Cardiac muscle cell (in vitro differentiated cells and primary cell): ENCODE results near the gene GATD1. TPM values are rescaled to one million over a fixed set of nuclear protein-coding genes. Genes with fewer than 3 reads are reported as not detected.

Experiments used
- DNase-seq, 2 donors: peaks; one replicate each; pipeline versions ENCODE4 v3.0.0 to v3.0.0-alpha.2; 2010 to 2017; ENCODE audit warnings: low read depth in 1 of 2, low spot score in 1 of 2
- H3K27ac ChIP-seq: fragments of 200-600 bp; sonication (generic); 2 replicates; pipeline ENCODE4 v1.5.1; 2016
- H3K27me3 ChIP-seq: fragments of 200-600 bp; sonication (generic); 2 replicates; pipeline ENCODE4 v1.6.0; 2016; ENCODE audit warnings: control low read depth
- H3K36me3 ChIP-seq: fragments of 200-600 bp; sonication (generic); 2 replicates; pipeline ENCODE4 v1.5.1; 2016; ENCODE audit warnings: control low read depth
- H3K4me1 ChIP-seq: fragments of 200-600 bp; sonication (generic); 2 replicates; pipeline ENCODE4 v1.8.1; 2017; ENCODE audit warnings: low read depth, mild to moderate bottlenecking, mixed run types
- H3K4me3 ChIP-seq: fragments of 200-600 bp; sonication (generic); 2 replicates; pipeline ENCODE4 v1.5.1; 2016; ENCODE audit warnings: mild to moderate bottlenecking
- H3K9me3 ChIP-seq: fragments of 200-600 bp; sonication (generic); 2 replicates; pipeline ENCODE4 v1.5.1; 2017; ENCODE audit warnings: low read depth, mild to moderate bottlenecking, control low read depth
- polyA plus RNA-seq: library from polyadenylated mRNA; unstranded; fragments of >200 nt; fragmentation: Nextera tagmentation; extraction: Ambion mirVana; gene quantifications from 2 replicates; pipeline ENCODE4 v1.2.1, GENCODE V29; 2016
- total RNA-seq: library from RNA; depleted of rRNA; stranded (reverse); fragments of >200 nt; gene quantifications from 2 replicates; pipeline ENCODE4 v1.2.3, GENCODE V29; 2016
- TF ChIP-seq, protein P1 (sequence below): IDR thresholded peaks from 2 replicates; pipeline ENCODE4 v1.5.1; 2012; ENCODE audit warnings: low read depth, mild to moderate bottlenecking, low read length

GATD1 gene
- total and polyA plus RNA-seq, 2 experiments from 2014 or later = 60.4 to 64.1 TPM

DNA sequence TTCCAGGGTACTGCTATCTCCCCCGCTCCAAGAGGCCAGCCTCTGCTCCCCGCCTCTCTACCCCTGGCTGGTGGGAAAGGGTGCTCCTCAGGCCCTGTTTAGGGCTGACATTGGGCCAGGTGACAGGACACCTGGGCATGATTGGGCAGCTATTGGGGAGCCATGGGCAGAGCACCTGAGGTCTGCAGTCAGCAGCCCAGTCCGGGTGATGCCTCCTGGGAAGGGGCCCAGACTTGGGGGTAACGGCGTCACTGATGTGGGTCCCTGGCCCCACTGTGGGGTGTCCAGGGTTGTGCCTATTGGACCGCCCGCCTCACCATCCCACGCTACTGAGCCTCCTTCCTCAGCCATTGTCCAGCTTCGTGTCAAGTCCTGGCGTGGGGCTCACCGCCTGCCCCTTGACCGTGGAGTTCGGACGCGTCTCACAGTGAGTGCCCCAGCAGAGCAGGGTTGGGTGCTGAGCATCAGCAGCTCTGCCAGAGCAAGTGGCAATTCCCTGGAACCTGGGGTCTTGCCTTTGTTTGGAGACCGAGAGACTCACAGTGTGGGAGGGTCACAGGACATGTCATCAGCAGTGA is 2.8 kb upstream of the GATD1 start:
- Histone ChIP-seq H3K9me3 (no peaks in the 10 kb centered on the region), H3K27me3 (no peaks in the 10 kb centered on the region), H3K27ac (no peak overlapping the region), H3K36me3 (no peaks in the 10 kb centered on the region), H3K4me1 (peaks cover 14% of the 10 kb centered on the region), H3K4me3 (no peak overlapping the region)
- no peak for DNase-seq
- TF ChIP-seq, protein P1, sequence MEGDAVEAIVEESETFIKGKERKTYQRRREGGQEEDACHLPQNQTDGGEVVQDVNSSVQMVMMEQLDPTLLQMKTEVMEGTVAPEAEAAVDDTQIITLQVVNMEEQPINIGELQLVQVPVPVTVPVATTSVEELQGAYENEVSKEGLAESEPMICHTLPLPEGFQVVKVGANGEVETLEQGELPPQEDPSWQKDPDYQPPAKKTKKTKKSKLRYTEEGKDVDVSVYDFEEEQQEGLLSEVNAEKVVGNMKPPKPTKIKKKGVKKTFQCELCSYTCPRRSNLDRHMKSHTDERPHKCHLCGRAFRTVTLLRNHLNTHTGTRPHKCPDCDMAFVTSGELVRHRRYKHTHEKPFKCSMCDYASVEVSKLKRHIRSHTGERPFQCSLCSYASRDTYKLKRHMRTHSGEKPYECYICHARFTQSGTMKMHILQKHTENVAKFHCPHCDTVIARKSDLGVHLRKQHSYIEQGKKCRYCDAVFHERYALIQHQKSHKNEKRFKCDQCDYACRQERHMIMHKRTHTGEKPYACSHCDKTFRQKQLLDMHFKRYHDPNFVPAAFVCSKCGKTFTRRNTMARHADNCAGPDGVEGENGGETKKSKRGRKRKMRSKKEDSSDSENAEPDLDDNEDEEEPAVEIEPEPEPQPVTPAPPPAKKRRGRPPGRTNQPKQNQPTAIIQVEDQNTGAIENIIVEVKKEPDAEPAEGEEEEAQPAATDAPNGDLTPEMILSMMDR = no peak

DNA sequence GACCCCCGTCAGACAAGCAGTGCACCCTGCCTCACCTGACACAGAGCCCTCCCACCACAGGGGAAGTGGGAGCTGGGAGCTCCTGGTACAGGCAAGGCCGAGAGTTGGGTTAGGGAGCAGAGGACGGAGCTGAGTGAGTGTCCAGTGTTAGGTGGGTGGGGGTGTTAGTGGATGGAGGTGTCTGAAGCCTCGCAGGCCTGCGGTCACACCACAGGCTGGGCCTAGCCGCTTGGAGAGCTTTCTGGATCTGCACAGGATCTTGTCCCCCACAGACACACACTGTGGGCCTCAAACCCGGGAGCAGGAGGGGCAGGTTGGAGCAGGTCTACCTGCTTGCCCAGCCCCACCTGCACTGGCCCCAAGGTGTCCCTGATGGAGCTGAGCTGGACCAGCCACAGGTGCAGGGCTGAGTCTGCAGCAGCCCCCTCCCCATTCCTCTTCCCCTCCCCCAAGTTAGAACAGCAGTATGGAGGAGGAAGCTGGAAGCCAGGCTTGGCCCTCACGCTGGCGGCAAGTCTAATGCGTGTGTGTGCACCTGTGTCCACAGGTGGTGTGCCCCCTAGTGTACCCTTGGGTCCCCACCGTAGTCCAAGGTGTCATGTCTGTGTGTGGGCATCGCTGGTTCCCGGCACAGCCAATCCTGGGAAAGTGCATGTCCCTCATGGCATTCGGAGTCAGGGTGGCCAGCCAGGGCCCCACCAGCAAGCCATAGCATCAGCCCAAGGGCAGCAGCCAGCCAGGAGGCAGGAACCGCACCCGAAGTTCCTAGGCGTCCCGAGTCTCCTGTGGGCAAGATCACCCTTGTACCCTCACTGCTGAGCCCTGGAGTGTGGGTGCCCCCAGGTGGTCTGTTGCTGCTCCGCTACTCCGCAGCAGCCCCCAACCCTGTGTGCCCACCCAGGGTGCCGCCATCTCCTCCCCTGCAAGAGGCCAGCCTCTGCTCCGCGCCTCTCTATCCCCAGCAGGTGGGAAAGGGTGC is 2.0 kb upstream of the GATD1 start:
- Histone ChIP-seq H3K27me3 (no peaks in the 10 kb centered on the region), H3K9me3 (no peaks in the 10 kb centered on the region), H3K4me1 (peaks cover 14% of the 10 kb centered on the region), H3K36me3 (no peaks in the 10 kb centered on the region), H3K27ac (no peak overlapping the region), H3K4me3 (no peak overlapping the region)
- TF ChIP-seq, protein P1 = no peak
- no peak for DNase-seq

- Histone ChIP-seq H3K9me3 (no peaks in the 10 kb centered on the region), H3K27ac (peak overlapping the region; percentile 99), H3K36me3 (peaks cover 5% of the 10 kb centered on the region), H3K4me3 (peak overlapping the region; percentile 97), H3K27me3 (no peaks in the 10 kb centered on the region), H3K4me1 (peaks cover 8% of the 10 kb centered on the region)
- TF ChIP-seq, protein P1 = no peak
- peak; percentile 39 to 90 for DNase-seq
Observed at GRCh38 chr11:776561-777287, 563 bp downstream of the GATD1 start.

DNA sequence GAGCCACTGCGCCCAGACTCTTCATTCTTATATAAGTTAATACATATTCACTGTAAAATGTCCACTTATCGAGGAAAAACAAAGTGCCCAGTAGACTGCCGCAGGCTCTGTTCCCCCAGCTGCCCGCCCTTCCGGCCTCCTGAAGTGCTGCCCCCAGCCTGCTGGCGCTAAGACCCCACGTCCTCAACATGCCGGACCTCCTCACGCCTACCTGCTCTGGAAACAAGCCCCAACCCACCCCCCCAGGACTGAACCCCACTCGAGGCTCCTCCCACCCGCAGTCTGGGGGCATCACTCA is 1.1 kb downstream of the GATD1 start:
- Histone ChIP-seq H3K36me3 (peaks cover 5% of the 10 kb centered on the region), H3K27ac (peak overlapping the region; percentile 99), H3K27me3 (no peaks in the 10 kb centered on the region), H3K4me1 (peaks cover 8% of the 10 kb centered on the region), H3K9me3 (no peaks in the 10 kb centered on the region), H3K4me3 (peak overlapping the region; percentile 97)
- DNase-seq = no peak
- TF ChIP-seq, protein P1 = no peak

DNA sequence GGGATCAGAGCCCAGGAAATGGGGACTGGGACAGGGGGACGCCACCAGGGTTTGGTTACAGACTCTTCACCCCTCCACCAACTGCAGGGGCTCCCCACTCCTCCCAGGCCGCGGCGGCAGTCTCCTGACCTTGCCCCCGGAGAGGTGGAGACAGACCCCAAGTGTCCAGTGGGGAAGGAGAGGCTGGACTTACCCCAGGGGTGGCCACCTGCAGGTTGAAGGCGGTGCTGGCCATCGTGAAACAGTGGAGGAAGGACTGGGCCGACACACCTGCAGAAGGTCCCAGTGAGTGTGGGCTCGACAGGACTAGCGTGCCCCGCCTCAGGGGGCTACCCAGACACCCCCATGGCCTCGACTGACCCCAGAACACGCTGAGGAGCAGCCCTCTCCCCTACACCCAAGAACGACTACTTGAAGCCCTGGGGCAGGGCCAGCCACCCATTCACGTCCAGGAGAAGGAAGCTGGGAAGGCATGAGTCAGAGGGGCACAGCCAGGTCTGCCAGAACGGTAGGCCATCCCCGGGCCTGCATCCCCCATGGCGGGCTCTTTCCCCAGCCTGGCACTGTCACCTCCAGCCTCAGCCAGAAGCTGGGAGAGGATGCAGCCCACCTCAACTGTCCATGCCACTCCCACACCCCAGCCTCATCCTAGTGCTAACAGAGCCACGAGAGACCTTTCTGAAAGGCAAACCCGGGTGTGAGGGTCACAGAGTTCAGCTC is 2.3 kb downstream of the GATD1 start:
- H3K4me1 ChIP-seq = peaks cover 8% of the 10 kb centered on the region
- H3K27ac ChIP-seq = no peak overlapping the region
- H3K36me3 ChIP-seq = peaks cover 13% of the 10 kb centered on the region
- H3K27me3 ChIP-seq = no peaks in the 10 kb centered on the region
- TF ChIP-seq, protein P1 = no peak
- DNase-seq = peak in 1 of 2 donors; percentile 34
- no peaks in the 10 kb centered on the region for H3K9me3 ChIP-seq
- no peak overlapping the region for H3K4me3 ChIP-seq
